GM10266 (cell line): Measurements from ENCODE around the gene FAM234A.

Experiments
- DNase-seq: peaks from one replicate; pipeline ENCODE4 v3.0.0; 2012; ENCODE audit errors: extremely low spot score
- CTCF ChIP-seq: IDR thresholded peaks from 2 replicates; pipeline ENCODE4 v1.5.1; 2012; ENCODE audit warnings: mild to moderate bottlenecking, low read depth; ENCODE audit not compliant: control insufficient read depth, insufficient read depth; ENCODE audit errors: missing control alignments

Gene FAM234A

GRCh38 chr16:262121-262745 is 27.6 kb downstream of the FAM234A start:
- no peak for TF ChIP-seq CTCF
- DNase-seq, result no peak

GRCh38 chr16:263182-263774 is 28.7 kb downstream of the FAM234A start:
- TF ChIP-seq CTCF, result no peak
- no peak for DNase-seq

GRCh38 chr16:263944-264343 is 29.3 kb downstream of the FAM234A start:
- no peak for TF ChIP-seq CTCF
- DNase-seq, result no peak

GRCh38 chr16:264440-264951 is 29.9 kb downstream of the FAM234A start:
- no peak for TF ChIP-seq CTCF
- DNase-seq, result no peak

GRCh38 chr16:265002-265529 is 30.4 kb downstream of the FAM234A start:
- TF ChIP-seq CTCF, result no peak
- DNase-seq, result no peak

GRCh38 chr16:265711-266110 is 31.1 kb downstream of the FAM234A start:
- no peak for TF ChIP-seq CTCF
- DNase-seq, result no peak
